CD4-positive, alpha-beta memory T cell (primary cell): ENCODE results near the gene POLDIP3. TPM values are rescaled to one million over a fixed set of nuclear protein-coding genes. Genes with fewer than 3 reads are reported as not detected.
A peak's percentile ranks its signal among the peaks of the same experiment; 100 is the strongest.
"Not testable (repeated sequence)": the region's sequence is repeated elsewhere in the genome, so short reads cannot be mapped to it uniquely, and the experiment has no call there.

Experiments used
- CTCF ChIA-PET: fragments of 350-600 bp; sonication (Branson Sonifier 250); formaldehyde crosslinking; loops from one replicate; lab custom pipeline; 2021; ENCODE audit warnings: inconsistent platforms; ENCODE audit not compliant: partially characterized antibody; lab: Charles Lee
- POLR2A ChIA-PET: fragments of 350-600 bp; sonication (Branson Sonifier 250); formaldehyde crosslinking; loops from one replicate; lab custom pipeline; 2021; ENCODE audit not compliant: partially characterized antibody; lab: Charles Lee
- DNase-seq, 5 donors: peaks; one replicate each; pipeline versions ENCODE4 v3.0.0 to v3.0.0-alpha.2; 2020 to 2022; ENCODE audit warnings: mixed read lengths in 1 of 5
- H3K27ac ChIP-seq: one replicate; pipeline ENCODE4 v1.7.0; 2013; ENCODE audit warnings: low read depth, low read length
- H3K27me3 ChIP-seq: 2 replicates; pipeline ENCODE4 v1.7.0; 2013; ENCODE audit warnings: mild to moderate bottlenecking, low read length, moderate library complexity; ENCODE audit not compliant: insufficient read depth
- H3K36me3 ChIP-seq: 2 replicates; pipeline ENCODE4 v1.7.0; 2013; ENCODE audit warnings: mild to moderate bottlenecking, low read length, moderate library complexity; ENCODE audit not compliant: insufficient read depth
- H3K4me1 ChIP-seq: 2 replicates; pipeline ENCODE4 v1.7.0; 2013; ENCODE audit warnings: mild to moderate bottlenecking, low read length, moderate library complexity; ENCODE audit not compliant: insufficient read depth
- H3K4me3 ChIP-seq, 2 donors: one replicate each; pipeline ENCODE4 v1.7.0; 2013; ENCODE audit warnings: low read length in 2 of 2, mild to moderate bottlenecking in 1 of 2
- H3K9me3 ChIP-seq, 2 donors: one replicate each; pipeline ENCODE4 v1.7.0; 2013; ENCODE audit warnings: low read length in 2 of 2, control low read depth in 1 of 2; ENCODE audit not compliant: control insufficient read depth in 1 of 2
- H3K27ac Mint-ChIP-seq, 7 donors: one replicate each; pipeline ENCODE4 v1.8.0; 2020 to 2021; ENCODE audit warnings: mixed read lengths in 7 of 7, mild to moderate bottlenecking in 6 of 7, inconsistent platforms in 3 of 7, moderate library complexity in 3 of 7
- H3K27me3 Mint-ChIP-seq, 2 donors: one replicate each; pipeline ENCODE4 v1.8.0; 2020 to 2021; ENCODE audit warnings: mixed read lengths in 2 of 2
- H3K36me3 Mint-ChIP-seq, 2 donors: one replicate each; pipeline ENCODE4 v1.8.0; 2020 to 2021; ENCODE audit warnings: mixed read lengths in 2 of 2, inconsistent platforms in 1 of 2, mild to moderate bottlenecking in 1 of 2
- H3K4me1 Mint-ChIP-seq, 4 donors: one replicate each; pipeline ENCODE4 v1.8.0; 2020 to 2021; ENCODE audit warnings: mixed read lengths in 4 of 4, mild to moderate bottlenecking in 1 of 4
- H3K4me3 Mint-ChIP-seq, 8 donors: one replicate each; pipeline ENCODE4 v1.8.0; 2020 to 2021; ENCODE audit warnings: mixed read lengths in 8 of 8, mild to moderate bottlenecking in 7 of 8, moderate library complexity in 6 of 8, inconsistent platforms in 3 of 8
- H3K9me3 Mint-ChIP-seq, 8 donors: one replicate each; pipeline ENCODE4 v1.8.0; 2020 to 2021; ENCODE audit warnings: mixed read lengths in 8 of 8, mild to moderate bottlenecking in 5 of 8, inconsistent platforms in 3 of 8, moderate library complexity in 1 of 8
- intact Hi-C: fragments of 100-400 bp; cut with micrococcal nuclease; formaldehyde crosslinking; loops from one replicate; pipeline ENCODE4 v1.15.1; 2023
- polyA plus RNA-seq, 2 donors: library from polyadenylated mRNA; unstranded; fragments of 300-500 nt; fragmentation: Illumina TruSeq; gene quantifications; one replicate each; pipeline ENCODE4 v1.2.3, GENCODE V29; 2021
- total RNA-seq, 2 experiments: library from RNA; stranded (reverse); gene quantifications; one replicate each; pipeline ENCODE4 v1.2.3, GENCODE V29; 2021

The POLDIP3 gene
- total and polyA plus RNA-seq, 4 experiments from 2014 or later, result 66.1 to 82.3 (median 77.8) TPM

DNA sequence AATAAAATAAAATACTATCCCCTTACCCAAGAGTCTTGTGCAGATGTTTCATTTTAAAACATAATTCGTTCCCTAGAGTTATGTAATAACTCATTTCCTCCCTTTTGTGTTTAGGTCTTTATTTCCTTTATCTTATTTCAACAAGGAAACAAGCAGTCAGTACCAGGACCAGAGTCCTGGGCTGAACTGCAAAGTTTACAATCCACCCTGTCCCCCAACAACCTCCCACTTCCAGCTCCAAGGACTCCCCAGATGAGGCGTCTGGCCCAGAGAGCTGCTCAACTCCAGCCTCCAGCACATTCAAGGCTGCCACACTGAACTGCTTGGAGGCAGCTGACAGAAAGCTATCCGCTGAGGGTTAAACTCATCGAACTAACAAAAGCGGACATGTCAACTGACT is 4.5 kb downstream of the POLDIP3 start:
- H3K4me3 Mint-ChIP-seq, result peak overlapping the region in 2 of 8 donors; percentile 38 to 43
- H3K36me3 Mint-ChIP-seq, result peaks cover 20 to 54% of the 10 kb centered on the region in 2 donors
- peaks cover 0 to 5% (median 0%) of the 10 kb centered on the region in 8 donors for H3K9me3 Mint-ChIP-seq
- Histone ChIP-seq H3K36me3 (peaks cover 9% of the 10 kb centered on the region), H3K4me3 (no peak overlapping the region), H3K4me1 (peaks cover 58% of the 10 kb centered on the region), H3K27ac (no peak overlapping the region), H3K27me3 (no peaks in the 10 kb centered on the region), H3K9me3 (no peaks in the 10 kb centered on the region)
- H3K27me3 Mint-ChIP-seq, result no peaks in the 10 kb centered on the region
- intact Hi-C loops, result loop anchor here (10.0 kb wide), 3 partner anchors 405 to 535 kb away; partner anchors contain the start of genes NAGA, PACSIN2, PHETA2 and SMDT1
- ChIA-PET CTCF (no interaction called here), POLR2A (interaction anchor here (0.5 to 2.2 kb wide), 4 partner anchors 14 to 670 kb away, joined by 3 to 6 read pairs (median 4); no protein-coding TSS in a partner anchor)
- peak overlapping the region in 5 of 7 donors; percentile 7 to 81 (median 40) for H3K27ac Mint-ChIP-seq
- H3K4me1 Mint-ChIP-seq, result peaks cover 36 to 82% (median 61%) of the 10 kb centered on the region in 4 donors
- DNase-seq, result no peak

DNA sequence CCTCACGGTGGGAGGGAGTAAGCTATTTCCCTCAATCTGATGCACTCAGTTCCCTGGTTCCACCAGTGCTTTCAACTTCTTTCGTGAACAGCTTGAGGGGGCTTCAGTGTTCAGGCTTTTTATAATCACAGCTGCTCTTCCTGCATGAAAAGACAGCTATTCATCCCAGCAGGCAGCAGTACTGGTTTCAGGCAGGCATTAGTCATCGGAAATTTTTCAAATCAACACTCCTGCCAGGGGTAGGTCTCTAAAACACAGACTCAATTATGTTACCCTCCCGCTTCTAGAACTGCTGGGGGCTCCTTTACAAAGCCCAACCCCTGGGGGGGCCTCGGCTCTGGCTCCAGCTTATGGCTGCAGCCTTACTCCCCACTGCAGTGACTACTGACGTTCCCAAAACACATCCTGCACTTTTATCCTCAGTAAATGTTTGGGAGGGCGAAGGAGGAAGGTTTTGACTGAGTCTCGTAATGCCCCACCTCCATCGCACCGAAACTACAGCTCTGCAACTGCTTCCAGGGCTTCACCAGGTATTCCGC is 5.8 kb downstream of the POLDIP3 start:
- ChIA-PET CTCF (interaction anchor here (1.4 kb wide), 1 partner anchor 12 kb away, joined by 3 read pairs; no protein-coding TSS in a partner anchor), POLR2A (interaction anchor here (1.5 to 2.2 kb wide), 2 partner anchors 13 to 24 kb away, joined by 4 to 6 read pairs; no protein-coding TSS in a partner anchor)
- no peak for DNase-seq
- Mint-ChIP-seq H3K4me1 (peaks cover 36 to 84% (median 55%) of the 10 kb centered on the region in 4 donors), H3K36me3 (peaks cover 25 to 50% of the 10 kb centered on the region in 2 donors), H3K27me3 (no peaks in the 10 kb centered on the region), H3K27ac (peak overlapping the region in 2 of 7 donors; percentile 44 to 65), H3K9me3 (no peaks in the 10 kb centered on the region), H3K4me3 (peak overlapping the region in 2 of 8 donors; percentile 35 to 54)
- intact Hi-C loops, result no loop called here
- Histone ChIP-seq H3K27me3 (no peaks in the 10 kb centered on the region), H3K4me1 (peaks cover 62% of the 10 kb centered on the region), H3K27ac (no peak overlapping the region), H3K36me3 (peaks cover 17% of the 10 kb centered on the region), H3K4me3 (no peak overlapping the region), H3K9me3 (no peaks in the 10 kb centered on the region)

DNA sequence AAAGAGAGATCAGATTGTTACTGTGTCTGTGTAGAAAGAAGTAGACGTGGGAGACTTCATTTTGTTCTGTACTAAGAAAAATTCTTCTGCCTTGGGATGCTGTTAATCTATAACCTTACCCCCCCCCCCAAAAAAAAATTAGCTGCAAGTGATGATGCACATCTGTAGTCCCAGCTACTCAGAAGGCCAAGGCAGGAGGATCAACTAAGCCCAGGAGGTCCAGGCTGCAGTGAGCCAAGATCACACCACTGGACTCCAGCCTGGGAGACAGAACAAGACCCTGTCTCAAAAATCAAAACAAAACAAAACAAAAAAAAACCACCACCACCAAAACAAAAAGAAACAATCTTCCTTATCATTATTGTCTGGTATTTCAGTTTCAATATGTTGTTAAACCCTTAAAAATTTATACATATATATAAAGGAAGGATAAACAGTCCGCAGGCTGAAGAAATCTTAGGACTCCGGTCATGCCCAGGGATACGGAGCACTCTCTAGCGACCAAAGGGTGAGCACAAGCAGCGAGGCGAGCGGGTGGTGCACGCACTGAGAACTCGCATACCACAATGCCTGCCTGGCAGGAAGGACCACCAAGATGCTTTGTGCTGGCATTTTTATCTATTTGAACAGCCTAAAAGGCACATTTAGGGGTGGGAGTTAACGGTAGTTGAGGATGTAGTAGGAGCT is 6.4 kb downstream of the POLDIP3 start:
- H3K9me3 Mint-ChIP-seq, result no peaks in the 10 kb centered on the region
- Histone ChIP-seq H3K36me3 (peaks cover 21% of the 10 kb centered on the region), H3K4me1 (peaks cover 56% of the 10 kb centered on the region)

GRCh38 chr22:42607641-42608040 is 7.0 kb downstream of the POLDIP3 start:
- POLR2A ChIA-PET, DNase-seq, CTCF ChIA-PET, H3K4me3 ChIP-seq, H3K27ac ChIP-seq, H3K27me3 Mint-ChIP-seq, H3K4me3 Mint-ChIP-seq, H3K27me3 ChIP-seq, H3K27ac Mint-ChIP-seq, H3K9me3 ChIP-seq, intact Hi-C loops, H3K9me3 Mint-ChIP-seq: not testable (repeated sequence)
- peaks cover 50% of the 10 kb centered on the region for H3K4me1 ChIP-seq
- peaks cover 27% of the 10 kb centered on the region for H3K36me3 ChIP-seq
- Mint-ChIP-seq H3K36me3 (peaks cover 28 to 55% of the 10 kb centered on the region in 2 donors), H3K4me1 (peaks cover 30 to 82% (median 49%) of the 10 kb centered on the region in 4 donors)

More for the DNA sequence above, 6.4 kb downstream of the POLDIP3 start:
- CTCF ChIA-PET, result interaction anchor here (1.4 kb wide), 1 partner anchor 13 kb away, joined by 3 read pairs; no protein-coding TSS in a partner anchor
- Mint-ChIP-seq H3K27me3 (no peaks in the 10 kb centered on the region), H3K36me3 (peaks cover 26 to 53% of the 10 kb centered on the region in 2 donors), H3K27ac (peak overlapping the region in 1 of 7 donors; percentile 59), H3K4me3 (peak overlapping the region in 1 of 8 donors; percentile 35), H3K4me1 (peaks cover 36 to 82% (median 54%) of the 10 kb centered on the region in 4 donors)
- no peaks in the 10 kb centered on the region for H3K9me3 ChIP-seq
- no peak overlapping the region for H3K4me3 ChIP-seq
- DNase-seq, result no peak
- H3K27ac ChIP-seq, result no peak overlapping the region
- intact Hi-C loops, result no loop called here
- no peaks in the 10 kb centered on the region for H3K27me3 ChIP-seq
- POLR2A ChIA-PET, result interaction anchor here (1.5 to 2.2 kb wide), 2 partner anchors 12 to 23 kb away, joined by 4 to 6 read pairs; no protein-coding TSS in a partner anchor

DNA sequence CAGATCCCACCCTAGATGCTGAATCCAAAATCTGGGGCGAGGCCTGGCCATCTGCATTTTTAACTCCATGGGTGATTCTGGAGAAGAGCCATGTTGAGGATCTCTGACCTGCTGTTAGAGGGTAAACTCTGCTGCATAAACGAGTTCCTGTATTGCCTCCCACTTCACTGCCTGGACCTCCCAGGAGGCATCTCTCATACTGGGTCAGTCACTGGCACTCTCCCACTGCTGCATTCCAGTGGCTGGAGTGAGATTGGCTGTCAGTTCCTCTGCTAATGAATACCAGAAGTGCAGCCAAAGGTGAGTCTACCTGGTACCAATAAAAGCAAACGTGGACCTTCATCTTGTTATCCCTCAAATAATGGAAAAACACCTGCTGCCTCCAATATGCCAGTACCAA is 10.3 kb downstream of the POLDIP3 start:
- H3K27me3 Mint-ChIP-seq, result no peaks in the 10 kb centered on the region
- Histone ChIP-seq H3K27me3 (no peaks in the 10 kb centered on the region), H3K4me1 (peaks cover 18% of the 10 kb centered on the region), H3K36me3 (peaks cover 53% of the 10 kb centered on the region), H3K4me3 (no peak overlapping the region), H3K9me3 (no peaks in the 10 kb centered on the region), H3K27ac (no peak overlapping the region)
- intact Hi-C loops, result no loop called here
- H3K4me1 Mint-ChIP-seq, result peaks cover 18 to 57% (median 27%) of the 10 kb centered on the region in 4 donors
- H3K4me3 Mint-ChIP-seq, result no peak overlapping the region
- peaks cover 40 to 63% of the 10 kb centered on the region in 2 donors for H3K36me3 Mint-ChIP-seq
- POLR2A ChIA-PET, result no interaction called here
- DNase-seq, result no peak
- H3K9me3 Mint-ChIP-seq, result no peaks in the 10 kb centered on the region
- peak overlapping the region in 1 of 7 donors; percentile 42 for H3K27ac Mint-ChIP-seq
- CTCF ChIA-PET, result no interaction called here

DNA sequence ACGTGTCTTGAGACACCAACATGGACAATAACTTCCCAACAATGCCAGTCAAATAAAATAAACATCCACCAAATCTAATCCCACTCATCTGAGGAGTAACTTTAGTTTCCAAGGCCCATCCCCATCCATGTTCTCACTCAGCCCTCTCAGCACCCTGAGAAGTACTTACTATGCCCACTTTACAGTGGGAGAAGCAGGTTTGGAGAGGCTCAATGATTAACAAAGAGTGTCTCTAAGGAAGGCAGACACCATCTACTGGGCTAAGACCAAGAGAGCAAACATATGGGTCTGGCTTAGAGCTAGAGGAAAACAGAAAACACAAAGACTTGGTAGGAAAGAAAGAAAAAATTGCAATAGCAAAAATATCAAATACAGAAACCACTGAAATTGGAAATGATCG is 11.3 kb downstream of the POLDIP3 start:
- no peak overlapping the region for H3K27ac ChIP-seq
- Mint-ChIP-seq H3K36me3 (peaks cover 49 to 67% of the 10 kb centered on the region in 2 donors), H3K9me3 (no peaks in the 10 kb centered on the region), H3K4me1 (peaks cover 13 to 48% (median 23%) of the 10 kb centered on the region in 4 donors), H3K4me3 (no peak overlapping the region), H3K27me3 (no peaks in the 10 kb centered on the region), H3K27ac (peak overlapping the region in 5 of 7 donors; percentile 9 to 82 (median 42))
- H3K4me3 ChIP-seq, result no peak overlapping the region
- POLR2A ChIA-PET, result no interaction called here
- H3K4me1 ChIP-seq, result peaks cover 8% of the 10 kb centered on the region
- H3K27me3 ChIP-seq, result no peaks in the 10 kb centered on the region
- intact Hi-C loops, result no loop called here
- CTCF ChIA-PET, result no interaction called here
- H3K36me3 ChIP-seq, result peaks cover 55% of the 10 kb centered on the region
- H3K9me3 ChIP-seq, result no peaks in the 10 kb centered on the region
- DNase-seq, result no peak

GRCh38 chr22:42602470-42602869 is 12.2 kb downstream of the POLDIP3 start:
- POLR2A ChIA-PET, result no interaction called here

More at GRCh38 chr22:42602470-42602869, 12.2 kb downstream of the POLDIP3 start:
- no peak overlapping the region for H3K4me3 ChIP-seq
- Mint-ChIP-seq H3K4me1 (peaks cover 12 to 46% (median 21%) of the 10 kb centered on the region in 4 donors), H3K4me3 (no peak overlapping the region), H3K27me3 (no peaks in the 10 kb centered on the region), H3K36me3 (peaks cover 50 to 67% of the 10 kb centered on the region in 2 donors), H3K27ac (no peak overlapping the region), H3K9me3 (no peaks in the 10 kb centered on the region)
- intact Hi-C loops, result no loop called here
- H3K9me3 ChIP-seq, result no peaks in the 10 kb centered on the region
- no peaks in the 10 kb centered on the region for H3K27me3 ChIP-seq
- no peak overlapping the region for H3K27ac ChIP-seq
- DNase-seq, result no peak
- H3K4me1 ChIP-seq, result peaks cover 8% of the 10 kb centered on the region
- CTCF ChIA-PET, result no interaction called here
- H3K36me3 ChIP-seq, result peaks cover 57% of the 10 kb centered on the region
